ENCODE measurements around the gene ARL17B.
"Not testable (repeated sequence)": the region's sequence is repeated elsewhere in the genome, so short reads cannot be mapped to it uniquely, and the experiment has no call there.

Gene ARL17B

GRCh38 chr17:46264456-46265198 lies 96.9 kb downstream of the ARL17B start:
- no peak for TF ChIP-seq CTCF (IDR thresholded peaks at IDR 0.05; ENCODE audit: insufficient read depth, low read length, poor library complexity, severe bottlenecking)
- no peak for DNase-seq (ENCODE audit: extremely low read depth, insufficient read length)
- Histone ChIP-seq H3K36me3 (ENCODE audit: control insufficient read depth, insufficient read depth, low read length) (no peaks in the 10 kb centered on the region), H3K4me3 (replicated peaks; ENCODE audit: low read depth, low read length) (no peak overlapping the region), H3K27me3 (replicated peaks; ENCODE audit: control insufficient read depth, insufficient read depth, low read length) (no peaks in the 10 kb centered on the region; the same call in 1 of the 2 replicates)

- DNase-seq (ENCODE audit: extremely low read depth, insufficient read length) = no peak
- no peak overlapping the region for H3K4me3 ChIP-seq (replicated peaks; ENCODE audit: low read depth, low read length)
- no peaks in the 10 kb centered on the region; the same call in 1 of the 2 replicates for H3K27me3 ChIP-seq (replicated peaks; ENCODE audit: control insufficient read depth, insufficient read depth, low read length)
- no peak for TF ChIP-seq CTCF (IDR thresholded peaks at IDR 0.05; ENCODE audit: insufficient read depth, low read length, poor library complexity, severe bottlenecking)
- no peaks in the 10 kb centered on the region for H3K36me3 ChIP-seq (ENCODE audit: control insufficient read depth, insufficient read depth, low read length)
These were observed 99.3 kb downstream of the ARL17B start for GRCh38 chr17:46262271-46262670.

- not testable (repeated sequence) for DNase-seq (ENCODE audit: extremely low read depth, insufficient read length); H3K36me3 ChIP-seq (ENCODE audit: control insufficient read depth, insufficient read depth, low read length); H3K27me3 ChIP-seq (replicated peaks; ENCODE audit: control insufficient read depth, insufficient read depth, low read length)
- peak overlapping the region; percentile 46 for H3K4me3 ChIP-seq (replicated peaks; ENCODE audit: low read depth, low read length)
These were observed 101.5 kb downstream of the ARL17B start for GRCh38 chr17:46259845-46260661.

- H3K36me3 ChIP-seq (ENCODE audit: control insufficient read depth, insufficient read depth, low read length); H3K27me3 ChIP-seq (replicated peaks; ENCODE audit: control insufficient read depth, insufficient read depth, low read length); DNase-seq (ENCODE audit: extremely low read depth, insufficient read length); H3K4me3 ChIP-seq (replicated peaks; ENCODE audit: low read depth, low read length): not testable (repeated sequence)
These were observed 105.2 kb downstream of the ARL17B start for GRCh38 chr17:46256369-46256768.

- not testable (repeated sequence) for H3K4me3 ChIP-seq (replicated peaks; ENCODE audit: low read depth, low read length); H3K27me3 ChIP-seq (replicated peaks; ENCODE audit: control insufficient read depth, insufficient read depth, low read length); DNase-seq (ENCODE audit: extremely low read depth, insufficient read length); H3K36me3 ChIP-seq (ENCODE audit: control insufficient read depth, insufficient read depth, low read length)
These were observed 107.4 kb downstream of the ARL17B start for GRCh38 chr17:46254215-46254614.

- DNase-seq (ENCODE audit: extremely low read depth, insufficient read length) = peak; percentile 33
- H3K36me3 ChIP-seq (ENCODE audit: control insufficient read depth, insufficient read depth, low read length); H3K27me3 ChIP-seq (replicated peaks; ENCODE audit: control insufficient read depth, insufficient read depth, low read length): not testable (repeated sequence)
These were observed 107.8 kb downstream of the ARL17B start for GRCh38 chr17:46253722-46254121.

GRCh38 chr17:46252804-46253203 lies 108.8 kb downstream of the ARL17B start:
- not testable (repeated sequence) for DNase-seq (ENCODE audit: extremely low read depth, insufficient read length)

More at GRCh38 chr17:46253722-46254121, 107.8 kb downstream of the ARL17B start:
- TF ChIP-seq CTCF (IDR thresholded peaks at IDR 0.05; ENCODE audit: insufficient read depth, low read length, poor library complexity, severe bottlenecking) = peak; percentile 77
- H3K4me3 ChIP-seq (replicated peaks; ENCODE audit: low read depth, low read length) = not testable (repeated sequence)

GRCh38 chr17:46249153-46249552 lies 112.4 kb downstream of the ARL17B start:
- not testable (repeated sequence) for DNase-seq (ENCODE audit: extremely low read depth, insufficient read length); H3K27me3 ChIP-seq (replicated peaks; ENCODE audit: control insufficient read depth, insufficient read depth, low read length); H3K4me3 ChIP-seq (replicated peaks; ENCODE audit: low read depth, low read length); H3K36me3 ChIP-seq (ENCODE audit: control insufficient read depth, insufficient read depth, low read length)

More at GRCh38 chr17:46252804-46253203, 108.8 kb downstream of the ARL17B start:
- H3K4me3 ChIP-seq (replicated peaks; ENCODE audit: low read depth, low read length); H3K27me3 ChIP-seq (replicated peaks; ENCODE audit: control insufficient read depth, insufficient read depth, low read length); H3K36me3 ChIP-seq (ENCODE audit: control insufficient read depth, insufficient read depth, low read length): not testable (repeated sequence)

- not testable (repeated sequence) for H3K36me3 ChIP-seq (ENCODE audit: control insufficient read depth, insufficient read depth, low read length); DNase-seq (ENCODE audit: extremely low read depth, insufficient read length); H3K4me3 ChIP-seq (replicated peaks; ENCODE audit: low read depth, low read length); H3K27me3 ChIP-seq (replicated peaks; ENCODE audit: control insufficient read depth, insufficient read depth, low read length)
These were observed 116.4 kb downstream of the ARL17B start for GRCh38 chr17:46244949-46245768.

- H3K4me3 ChIP-seq (replicated peaks; ENCODE audit: low read depth, low read length); H3K36me3 ChIP-seq (ENCODE audit: control insufficient read depth, insufficient read depth, low read length); H3K27me3 ChIP-seq (replicated peaks; ENCODE audit: control insufficient read depth, insufficient read depth, low read length); DNase-seq (ENCODE audit: extremely low read depth, insufficient read length): not testable (repeated sequence)
These were observed 117.1 kb downstream of the ARL17B start for GRCh38 chr17:46244339-46244913.

Measured in GM06990 (cell line).